K562 (cell line): ENCODE results near the gene OIT3. TPM values are rescaled to one million over a fixed set of nuclear protein-coding genes. Genes with fewer than 3 reads are reported as not detected.
"Not testable (repeated sequence)": the region's sequence is repeated elsewhere in the genome, so short reads cannot be mapped to it uniquely, and the experiment has no call there.

Experiments
- ARNT ChIP-seq, 2 experiments: fragments of 450-650 bp; IDR thresholded peaks; 2 replicates each; pipeline ENCODE4 v1.6.1; 2016; ENCODE audit warnings: mild to moderate bottlenecking in 1 of 2
- CBFA2T3 ChIP-seq: fragments of 450-650 bp; IDR thresholded peaks from 2 replicates; pipeline ENCODE4 v1.6.1; 2017
- ESRRA ChIP-seq: fragments of 450-650 bp; IDR thresholded peaks from 2 replicates; pipeline ENCODE4 v1.6.1; 2014; ENCODE audit warnings: low read depth, mild to moderate bottlenecking, moderate library complexity, borderline replicate concordance
- FOXM1 ChIP-seq, 2 experiments: fragments of 450-650 bp in 1 of 2; sonication (generic) in 1 of 2; formaldehyde crosslinking in 1 of 2; IDR thresholded peaks; 2 replicates each; pipeline versions ENCODE4 v1.6.1 to v1.9.0; 2017 to 2022; ENCODE audit warnings: low read depth in 2 of 2, mild to moderate bottlenecking in 2 of 2, missing genetic modification reagents in 1 of 2, moderate library complexity in 1 of 2
- GATA2 ChIP-seq: sonication (generic); formaldehyde crosslinking; IDR thresholded peaks from 2 replicates; pipeline ENCODE4 v1.4.0; 2020; ENCODE audit warnings: mild to moderate bottlenecking, missing genetic modification reagents
- HES1 ChIP-seq: fragments of 450-650 bp; IDR thresholded peaks from 2 replicates; pipeline ENCODE4 v1.6.1; 2016; ENCODE audit warnings: low read depth, mild to moderate bottlenecking, moderate library complexity
- HMG20A ChIP-seq: fragments of 450-650 bp; formaldehyde crosslinking; conservative IDR thresholded peaks from 2 replicates; pipeline ENCODE4 v1.4.0; 2020; ENCODE audit warnings: mild to moderate bottlenecking, mixed read lengths
- HMGN3 ChIP-seq: IDR thresholded peaks from 2 replicates; pipeline ENCODE4 v1.6.1; 2011; ENCODE audit warnings: borderline replicate concordance, low read depth, mild to moderate bottlenecking, mixed read lengths, low read length; ENCODE audit not compliant: insufficient read length; ENCODE audit errors: extremely low read depth
- JUND ChIP-seq, 2 experiments: IDR thresholded peaks; 2 replicates in 1 of 2; 3 replicates in 1 of 2; pipeline ENCODE4 v1.6.1; 2011; ENCODE audit warnings: borderline replicate concordance in 2 of 2, low read depth in 2 of 2, low read length in 2 of 2, improper control_type of control experiment in 1 of 2, missing biosample characterization in 1 of 2, missing genetic modification characterization in 1 of 2, missing genetic modification reagents in 1 of 2
- MTA3 ChIP-seq: fragments of 450-650 bp; formaldehyde crosslinking; IDR thresholded peaks from 2 replicates; pipeline ENCODE4 v1.6.1; 2017; ENCODE audit warnings: mild to moderate bottlenecking, borderline replicate concordance
- NONO ChIP-seq, 2 experiments: fragments of 200-400 bp in 1 of 2; fragments of 450-650 bp in 1 of 2; formaldehyde crosslinking in 1 of 2; IDR thresholded peaks; 2 replicates each; pipeline ENCODE4 v1.6.1; 2017; ENCODE audit warnings: low read depth in 2 of 2, mild to moderate bottlenecking in 2 of 2, moderate library complexity in 2 of 2, low read length in 1 of 2
- SMARCE1 ChIP-seq: fragments of 450-650 bp; IDR thresholded peaks from 2 replicates; pipeline ENCODE4 v1.7.1; 2016; ENCODE audit warnings: mild to moderate bottlenecking
- SP1 ChIP-seq: sonication (generic); formaldehyde crosslinking; IDR thresholded peaks from 2 replicates; pipeline ENCODE4 v1.8.1; 2022; ENCODE audit warnings: mild to moderate bottlenecking, missing genetic modification reagents
- TCF15 ChIP-seq: fragments of 250-450 bp; sonication (Bioruptor Pico); IDR thresholded peaks from 2 replicates; pipeline ENCODE4 v1.8.0; 2022; ENCODE audit warnings: moderate library complexity, mild to moderate bottlenecking, inconsistent platforms
- TEAD1 ChIP-seq, 2 experiments: fragments of 450-650 bp in 1 of 2; sonication (generic) in 1 of 2; formaldehyde crosslinking; IDR thresholded peaks; 2 replicates each; pipeline versions ENCODE4 v1.4.0 to v1.8.0; 2020 to 2022; ENCODE audit warnings: mild to moderate bottlenecking in 2 of 2, missing genetic modification reagents in 1 of 2
- TOE1 ChIP-seq, 2 experiments: fragments of 450-650 bp in 1 of 2; sonication (generic) in 1 of 2; formaldehyde crosslinking in 1 of 2; IDR thresholded peaks; 2 replicates each; pipeline versions ENCODE4 v1.7.1 to v1.8.0; 2016 to 2022; ENCODE audit warnings: borderline replicate concordance in 2 of 2, mild to moderate bottlenecking in 2 of 2, antibody characterized with exemption in 1 of 2, inconsistent platforms in 1 of 2, low read depth in 1 of 2, missing genetic modification reagents in 1 of 2, moderate library complexity in 1 of 2
- ZBTB7A ChIP-seq: IDR thresholded peaks from 2 replicates; pipeline ENCODE4 v1.6.1; 2011; ENCODE audit warnings: low read depth, mild to moderate bottlenecking, low read length, moderate library complexity, borderline replicate concordance; ENCODE audit not compliant: control insufficient read depth
- ZNF583 ChIP-seq: fragments of 250-450 bp; sonication (Bioruptor Pico); IDR thresholded peaks from 2 replicates; pipeline ENCODE4 v1.4.0; 2020
- polyA plus RNA-seq, 8 experiments: library from polyadenylated mRNA; depleted of rRNA in 4 of 8; stranded (reverse) in 5 of 8; unstranded in 3 of 8; fragments of >200 nt; fragmentation: Nextera tagmentation in 2 of 8; fragmentation: Illumina TruSeq in 1 of 8; extraction: Ambion mirVana in 2 of 8; extraction: Trizol in 1 of 8; gene quantifications; 2 replicates each; pipeline versions ENCODE4 v1.2.1 to v1.2.3, GENCODE V29; 2011 to 2014; ENCODE audit warnings: inconsistent platforms in 1 of 8, missing spikeins in 1 of 8
- total RNA-seq, 7 experiments: library from RNA; depleted of rRNA in 6 of 7; stranded (reverse); fragments of >200 nt in 6 of 7; fragmentation: Illumina TruSeq in 2 of 7; extraction: Trizol in 2 of 7; gene quantifications; 2 replicates each; pipeline versions ENCODE4 v1.2.1 to v1.2.3, GENCODE V29; 2011 to 2021; ENCODE audit warnings: low replicate concordance in 1 of 7

OIT3 gene
- total and polyA plus RNA-seq, 9 of the 15 experiments (the other 6 are each of a cell fraction or from before 2014, with no cell fraction given): not detected

GRCh38 chr10:72903941-72904446, 10.5 kb downstream of the OIT3 start (continued):
- TF ChIP-seq TCF15 (CRISPR knock-in tag) (peak; percentile 71; the same call in 1 of the 2 replicates), HMGN3 (peak; percentile 44), GATA2 (CRISPR knock-in tag) (peak; percentile 78), SP1 (CRISPR knock-in tag) (peak; percentile 60; the same call in 1 of the 2 replicates), NONO (IDR thresholded peaks at IDR 0.05; ENCODE audit: low read depth in 2 of 2, low read length in 1 of 2) (peak in 1 of 2 experiments; percentile 40; a peak in 1 of 4 replicates), ZBTB7A (peak; percentile 31; the same call in 1 of the 2 replicates), MTA3 (peak; percentile 87; the same call in 1 of the 2 replicates), HES1 (peak; percentile 60; the same call in 1 of the 2 replicates), FOXM1 (IDR thresholded peaks at IDR 0.05; ENCODE audit: low read depth) (peak; percentile 41; the same call in 1 of the 2 replicates), JUND (tag; IDR thresholded peaks at IDR 0.05; ENCODE audit: borderline replicate concordance, low read depth, low read length) (peak; percentile 53; the same call in 1 of the 3 replicates), TOE1 (IDR thresholded peaks at IDR 0.05; ENCODE audit: borderline replicate concordance) (peak; percentile 55; the same call in 1 of the 2 replicates), SMARCE1 (peak; percentile 90), ARNT (IDR thresholded peaks at IDR 0.05) (peak; percentile 67 to 88; a peak in 3 of 4 replicates), ESRRA (peak; percentile 57; the same call in 1 of the 2 replicates), TEAD1 (CRISPR knock-in tag; IDR thresholded peaks at IDR 0.05) (peak in 1 of 2 experiments; percentile 45; a peak in 1 of 4 replicates), HMG20A (CRISPR knock-in tag) (0 out of 2 replicates have a peak, but pooled peaks have one; percentile 50), ZNF583 (CRISPR knock-in tag) (peak; percentile 57; the same call in 1 of the 2 replicates), CBFA2T3 (peak; percentile 87)
- not testable (repeated sequence) for TF ChIP-seq FOXM1 (CRISPR knock-in tag; IDR thresholded peaks at IDR 0.05; ENCODE audit: low read depth); JUND (IDR thresholded peaks at IDR 0.05; ENCODE audit: borderline replicate concordance, low read depth, low read length); TOE1 (CRISPR knock-in tag; IDR thresholded peaks at IDR 0.05; ENCODE audit: borderline replicate concordance, low read depth)
- TF ChIP-seq, all 486 proteins: peak for 85; not testable (repeated sequence) for 401
